NCI-H510A (cell line): ENCODE data around the gene HMGN3.

Experiments
- DNase-seq: peaks from one replicate; lab custom pipeline; 2025; lab: John Stamatoyannopoulos, UW

HMGN3 gene

GRCh38 chr6:79184641-79185040 is 49.8 kb downstream of the HMGN3 start:
- no peak for DNase-seq

- DNase-seq: no peak
Measured at GRCh38 chr6:79184086-79184485, 50.4 kb downstream of the HMGN3 start.

DNA sequence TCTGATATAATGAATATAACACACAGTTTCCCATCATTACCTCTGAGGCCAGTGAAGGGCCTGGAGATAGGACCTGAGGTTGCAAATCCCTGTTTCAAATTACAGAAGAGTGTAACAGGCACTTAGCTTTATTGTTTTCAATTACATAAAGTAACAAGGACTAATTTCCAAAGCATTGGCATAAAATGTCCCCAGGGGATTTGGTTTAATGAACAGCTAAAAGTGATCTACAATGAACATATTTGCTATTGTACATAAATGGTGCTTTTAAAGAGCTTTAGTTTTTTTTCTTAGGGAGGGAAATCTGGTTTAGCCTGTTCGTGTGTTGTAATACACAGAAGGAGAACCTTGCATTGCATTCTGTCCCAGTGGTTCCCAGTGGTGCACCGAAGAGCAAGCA is 54.4 kb downstream of the HMGN3 start:
- no peak for DNase-seq

DNA sequence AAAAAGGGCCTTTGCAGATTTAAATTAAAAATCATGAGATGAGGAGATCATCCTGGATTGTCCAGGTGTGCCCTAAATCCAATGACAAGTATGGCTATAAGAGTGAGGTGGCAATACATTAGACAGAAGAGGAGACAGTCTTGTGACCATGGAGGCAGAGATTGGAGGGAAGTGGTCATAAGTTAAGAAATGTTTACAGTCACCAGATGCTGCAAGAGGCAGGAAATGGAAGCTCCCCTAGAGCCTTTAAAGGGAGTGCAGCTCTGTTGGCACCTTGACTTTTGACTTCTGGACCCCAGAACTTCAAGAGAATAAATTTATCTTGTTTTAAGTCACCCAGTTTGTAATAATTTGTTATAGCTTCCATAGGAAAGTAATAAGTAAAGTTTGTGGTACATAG is 61.1 kb downstream of the HMGN3 start:
- no peak for DNase-seq

GRCh38 chr6:79170959-79171358 is 63.5 kb downstream of the HMGN3 start:
- no peak for DNase-seq

- DNase-seq: no peak
Measured at GRCh38 chr6:79170431-79170830, 64.1 kb downstream of the HMGN3 start.

DNA sequence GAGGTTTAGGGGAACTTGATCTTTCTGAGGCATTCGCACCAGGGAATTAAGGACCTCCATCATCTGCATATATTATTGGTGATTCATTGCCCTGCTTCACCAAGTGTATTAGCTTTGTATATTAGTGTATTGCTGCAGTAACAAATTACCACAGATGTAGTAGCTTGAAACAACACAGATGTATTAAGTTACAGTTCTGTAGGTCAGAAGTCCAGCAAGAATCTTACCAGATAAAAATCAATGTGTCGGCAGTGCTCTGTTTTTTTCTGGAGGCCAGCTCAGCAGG is 65.8 kb downstream of the HMGN3 start:
- no peak for DNase-seq

- DNase-seq: no peak
Measured at GRCh38 chr6:79167931-79168694, 66.4 kb downstream of the HMGN3 start.

DNA sequence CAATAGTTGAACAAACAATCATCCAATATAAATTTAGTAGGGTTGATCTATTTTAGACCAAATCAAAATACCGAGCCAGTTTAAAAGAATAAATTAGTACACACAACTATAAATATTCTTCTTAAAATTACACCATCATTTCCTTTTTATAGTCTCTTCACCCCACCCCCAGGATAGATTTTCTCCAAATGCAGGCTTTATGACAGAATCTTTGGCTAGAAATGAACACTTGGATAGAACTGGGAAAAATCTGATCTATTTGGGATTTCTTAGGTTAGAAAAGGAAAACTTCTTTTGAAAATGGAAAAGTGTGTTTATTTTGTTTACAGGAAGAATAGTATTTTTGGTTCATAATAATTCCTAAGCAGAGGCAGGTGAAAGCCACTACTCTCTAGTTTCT is 74.6 kb downstream of the HMGN3 start:
- no peak for DNase-seq

- no peak for DNase-seq
Measured at GRCh38 chr6:79158856-79159516, 75.5 kb downstream of the HMGN3 start.

- no peak for DNase-seq
Measured at GRCh38 chr6:79157961-79158644, 76.4 kb downstream of the HMGN3 start.

DNA sequence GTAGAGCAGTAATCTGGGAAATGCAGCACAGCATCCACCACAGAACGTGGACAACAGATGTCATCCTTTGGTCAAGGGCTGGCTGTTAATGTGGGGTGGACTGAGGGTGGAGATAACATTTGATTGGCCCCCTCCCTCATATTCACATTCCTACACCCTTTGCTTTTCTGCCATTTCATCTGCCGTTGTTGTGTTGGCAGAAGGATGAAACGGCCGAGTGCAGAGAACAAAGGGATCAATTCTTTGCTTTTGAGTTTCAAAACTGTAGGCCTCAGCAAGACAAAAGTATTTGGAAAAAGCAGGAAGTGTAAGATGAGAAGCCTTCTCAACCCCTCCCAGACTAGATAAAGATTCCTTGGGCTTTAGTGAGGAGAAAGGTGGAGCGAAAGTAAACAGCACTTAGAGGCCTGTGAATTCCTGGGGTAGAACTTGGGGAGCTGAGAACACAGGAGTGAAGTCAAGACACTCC is 82.2 kb downstream of the HMGN3 start:
- DNase-seq: no peak
